ENCODE results near the gene TTC39B.

Gene TTC39B

DNA sequence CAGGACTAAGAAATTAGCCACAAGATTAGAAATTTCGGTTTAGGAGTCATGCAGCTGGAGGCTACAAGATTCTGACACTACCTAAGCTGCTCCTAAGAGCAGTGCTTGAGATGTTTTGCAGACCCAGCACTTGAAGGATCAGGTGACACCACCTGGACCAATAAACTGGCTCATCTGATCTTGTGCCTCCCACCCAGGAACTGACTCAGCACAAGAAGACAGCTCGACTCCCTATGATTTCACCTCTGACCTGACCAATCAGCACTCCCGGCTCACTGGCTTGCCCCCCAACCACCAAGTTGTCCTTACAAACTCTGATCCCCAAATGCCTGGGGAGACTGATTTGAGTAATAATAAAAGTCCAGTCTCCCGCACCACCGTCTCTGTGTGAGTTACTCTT, 170.4 kb downstream of the TTC39B start:
- no peak for DNase-seq

DNA sequence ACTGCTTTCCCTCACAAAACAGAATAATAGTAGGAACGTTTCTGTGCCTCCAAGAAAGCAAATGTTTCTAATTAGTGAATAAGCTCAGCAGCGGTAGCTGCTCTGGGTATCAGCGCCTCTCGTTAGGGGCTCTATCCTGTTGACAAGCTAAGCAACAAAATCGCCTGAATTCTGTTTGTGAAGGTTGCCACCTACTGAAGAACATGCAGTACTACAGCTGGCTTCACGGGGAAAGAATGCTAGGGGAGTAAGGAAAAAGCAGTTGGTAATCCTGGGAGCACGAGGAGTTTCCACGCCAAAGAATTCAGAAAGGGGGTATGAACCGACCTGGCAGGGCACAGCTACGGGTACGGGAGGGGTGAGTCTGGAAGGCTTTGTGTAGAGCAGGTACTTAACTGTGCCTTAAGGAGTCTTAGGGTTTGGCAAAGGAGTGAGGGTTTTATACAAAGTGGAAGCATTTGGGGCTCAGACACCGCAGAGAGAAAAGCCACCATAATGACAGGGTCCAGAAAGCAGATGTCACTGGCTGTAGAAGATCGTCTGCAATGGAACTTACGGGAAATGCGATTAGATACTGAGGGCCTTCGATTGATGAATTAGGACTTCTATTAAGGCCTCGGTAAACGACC, 171.7 kb downstream of the TTC39B start:
- DNase-seq, result peak in 41 of 56 donors; percentile 3 to 74 (median 26)

DNA sequence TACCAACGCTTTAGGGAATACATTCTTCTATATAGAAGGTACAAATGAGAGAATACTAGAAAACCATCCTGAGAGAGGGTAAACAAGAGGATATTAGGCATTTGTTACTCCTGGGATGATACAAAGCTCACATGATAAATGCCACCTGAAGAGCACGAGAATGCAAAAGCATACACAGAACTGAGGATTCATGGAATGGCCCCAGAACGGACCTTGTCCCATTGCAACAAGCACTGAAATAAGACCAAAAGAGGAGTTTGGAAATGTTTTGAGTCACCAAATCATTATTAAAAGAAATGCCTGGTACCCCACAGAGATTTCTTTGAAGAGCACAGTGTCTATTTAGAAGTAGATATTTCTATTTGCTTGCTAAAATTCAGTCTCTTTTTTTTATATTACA, 173.5 kb downstream of the TTC39B start:
- no peak for DNase-seq

DNA sequence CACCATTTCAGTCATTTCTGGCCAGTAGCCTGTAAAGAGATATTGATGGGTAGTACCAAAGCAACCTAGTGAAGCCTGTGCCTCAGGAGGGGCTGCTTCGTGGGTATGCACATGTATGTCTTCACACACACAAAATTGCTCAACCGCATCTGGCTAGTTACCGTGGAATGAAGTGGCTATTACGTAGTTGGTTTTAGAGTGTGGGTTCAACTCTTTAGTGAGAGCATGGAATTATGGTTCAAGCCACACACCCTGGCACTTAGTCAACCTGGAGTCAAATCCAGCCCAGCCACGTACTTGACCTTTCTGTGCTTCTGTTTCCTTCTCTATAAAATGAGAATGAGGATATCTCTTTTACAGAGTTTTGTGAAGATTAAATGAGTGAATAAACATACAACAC, 174.9 kb downstream of the TTC39B start:
- DNase-seq, result no peak

DNA sequence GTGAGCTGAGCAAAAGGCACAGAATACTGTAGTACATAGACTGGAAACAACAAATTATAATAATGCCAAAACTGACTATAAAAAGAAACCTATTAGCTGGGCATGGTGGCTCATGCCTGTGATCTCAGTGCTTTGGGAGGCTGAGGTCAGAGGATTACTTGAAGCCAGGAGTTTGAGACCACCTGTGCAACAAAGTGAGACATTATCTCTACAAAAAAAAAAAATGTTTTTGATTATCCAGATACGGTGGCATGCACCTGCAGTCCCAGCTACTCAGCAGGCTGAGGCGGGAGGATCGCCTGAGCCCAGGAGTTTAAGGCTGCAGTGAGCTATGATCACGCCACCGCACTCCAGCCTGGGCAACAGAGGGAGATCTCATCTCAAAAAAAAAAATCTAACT, 175.9 kb downstream of the TTC39B start:
- DNase-seq, result no peak

DNA sequence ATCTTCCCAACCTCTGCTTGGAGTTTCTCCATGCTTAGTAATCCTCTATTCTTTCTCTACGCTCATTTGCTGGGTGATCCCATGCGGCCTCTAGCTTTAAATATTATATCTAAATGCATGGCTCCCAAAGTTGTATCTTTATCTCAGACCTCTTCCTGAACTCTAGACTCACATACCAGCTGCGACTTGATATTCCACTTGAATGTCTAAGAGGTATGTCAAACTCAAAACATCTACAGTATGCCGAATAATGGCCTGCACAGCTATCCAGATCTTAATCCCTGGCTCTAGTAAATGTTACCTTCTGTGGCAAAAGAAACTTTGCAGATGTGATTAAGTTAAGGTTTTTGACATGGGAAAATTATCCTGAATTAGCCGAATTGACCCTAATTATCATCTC, 179.2 kb downstream of the TTC39B start:
- no peak for DNase-seq

DNA sequence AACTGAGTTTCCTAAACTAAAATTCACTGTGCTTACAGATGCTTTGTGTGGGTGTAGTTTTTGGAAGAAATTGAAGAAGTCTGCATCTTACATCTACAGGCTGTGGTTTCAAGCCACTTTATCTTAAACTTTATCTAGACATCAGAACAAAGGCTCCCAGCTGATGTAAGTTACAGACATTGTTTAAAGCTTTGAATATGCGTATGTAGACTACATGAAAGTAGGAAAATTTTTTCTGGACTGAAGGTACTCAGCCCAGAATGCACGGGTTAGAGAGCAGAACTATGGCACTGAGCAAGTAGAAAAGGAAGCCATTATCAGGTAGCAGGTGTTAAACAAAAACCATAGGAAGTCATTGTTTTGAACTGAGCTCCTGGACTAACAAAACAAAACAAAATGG, 185.4 kb downstream of the TTC39B start:
- DNase-seq, result no peak

DNA sequence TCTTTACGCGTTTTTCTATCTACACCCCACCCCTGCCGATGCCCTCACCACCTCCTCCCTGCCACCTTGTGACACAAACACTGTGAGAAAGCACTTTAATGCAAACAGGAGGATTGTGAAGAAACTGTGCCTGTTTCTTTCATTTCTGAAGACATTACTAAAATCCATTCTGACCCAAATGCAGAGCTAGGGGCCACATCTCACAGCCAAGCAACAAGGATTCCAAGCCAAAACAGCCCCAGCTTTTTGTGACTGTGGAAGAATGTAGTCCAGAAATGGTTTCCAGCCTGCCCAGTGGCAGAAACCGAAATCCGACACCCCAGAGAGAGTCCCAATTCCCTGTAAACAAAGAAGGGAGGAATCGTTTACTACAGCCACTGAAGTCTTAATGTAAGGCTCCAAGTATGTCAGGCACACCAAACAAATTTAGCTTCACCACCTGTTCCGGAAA, 190.9 kb downstream of the TTC39B start:
- DNase-seq, result no peak

DNA sequence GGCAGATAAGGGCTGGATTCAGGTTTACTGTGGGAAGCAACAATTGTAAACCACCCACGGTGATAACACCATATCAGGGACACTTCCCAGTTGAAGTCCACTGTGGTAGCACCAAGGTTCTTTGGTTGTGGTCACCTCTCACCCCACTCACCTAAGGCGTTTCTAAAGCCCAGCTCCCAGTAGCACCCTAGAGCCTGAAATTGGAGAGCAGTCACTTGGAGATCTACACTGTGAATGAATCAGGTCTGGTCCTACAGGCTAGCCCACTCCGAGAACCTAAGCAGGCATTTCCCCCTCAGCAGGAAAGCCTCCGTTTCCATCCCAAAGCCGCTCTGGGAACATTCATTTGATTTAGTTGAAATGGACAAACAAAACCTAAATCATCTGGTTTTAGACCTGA, 191.3 kb downstream of the TTC39B start:
- DNase-seq, result no peak

DNA sequence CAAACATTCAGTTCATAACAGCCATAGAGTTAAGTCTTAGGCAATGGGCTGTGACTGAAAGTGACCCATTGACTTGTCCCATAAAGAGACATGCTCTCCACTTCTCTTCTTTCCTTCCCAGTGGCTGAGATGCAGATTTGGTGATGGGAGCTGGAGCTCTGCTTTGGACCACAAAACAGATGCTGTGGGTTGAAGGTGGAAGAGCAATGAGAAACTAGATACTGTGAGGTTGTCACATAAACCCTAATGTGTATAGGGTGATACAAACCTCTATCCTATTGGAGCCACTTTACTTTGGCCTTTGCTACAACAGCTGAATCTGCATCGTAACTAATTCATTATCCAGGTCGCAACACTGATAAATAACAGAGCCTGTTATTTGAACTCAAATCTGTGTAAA, 192.0 kb downstream of the TTC39B start:
- DNase-seq, result no peak
